ENCODE data around the gene MAN2B1.

The MAN2B1 gene

GRCh38 chr19:12692960-12693359 lies 26.4 kb upstream of the MAN2B1 start:
- no peak for DNase-seq (ENCODE audit: extremely low spot score)
- TF ChIP-seq, protein P1, sequence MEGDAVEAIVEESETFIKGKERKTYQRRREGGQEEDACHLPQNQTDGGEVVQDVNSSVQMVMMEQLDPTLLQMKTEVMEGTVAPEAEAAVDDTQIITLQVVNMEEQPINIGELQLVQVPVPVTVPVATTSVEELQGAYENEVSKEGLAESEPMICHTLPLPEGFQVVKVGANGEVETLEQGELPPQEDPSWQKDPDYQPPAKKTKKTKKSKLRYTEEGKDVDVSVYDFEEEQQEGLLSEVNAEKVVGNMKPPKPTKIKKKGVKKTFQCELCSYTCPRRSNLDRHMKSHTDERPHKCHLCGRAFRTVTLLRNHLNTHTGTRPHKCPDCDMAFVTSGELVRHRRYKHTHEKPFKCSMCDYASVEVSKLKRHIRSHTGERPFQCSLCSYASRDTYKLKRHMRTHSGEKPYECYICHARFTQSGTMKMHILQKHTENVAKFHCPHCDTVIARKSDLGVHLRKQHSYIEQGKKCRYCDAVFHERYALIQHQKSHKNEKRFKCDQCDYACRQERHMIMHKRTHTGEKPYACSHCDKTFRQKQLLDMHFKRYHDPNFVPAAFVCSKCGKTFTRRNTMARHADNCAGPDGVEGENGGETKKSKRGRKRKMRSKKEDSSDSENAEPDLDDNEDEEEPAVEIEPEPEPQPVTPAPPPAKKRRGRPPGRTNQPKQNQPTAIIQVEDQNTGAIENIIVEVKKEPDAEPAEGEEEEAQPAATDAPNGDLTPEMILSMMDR (IDR thresholded peaks at IDR 0.05; ENCODE audit: control extremely low read depth, extremely low read depth, low read depth, missing control alignments), result no peak
- POLR2A ChIA-PET, result no interaction called here
- CTCF ChIA-PET, result interaction anchor here (0.8 to 1.1 kb wide), 2 partner anchors 15 to 16 kb away, joined by 3 read pairs; no protein-coding TSS in a partner anchor

DNA sequence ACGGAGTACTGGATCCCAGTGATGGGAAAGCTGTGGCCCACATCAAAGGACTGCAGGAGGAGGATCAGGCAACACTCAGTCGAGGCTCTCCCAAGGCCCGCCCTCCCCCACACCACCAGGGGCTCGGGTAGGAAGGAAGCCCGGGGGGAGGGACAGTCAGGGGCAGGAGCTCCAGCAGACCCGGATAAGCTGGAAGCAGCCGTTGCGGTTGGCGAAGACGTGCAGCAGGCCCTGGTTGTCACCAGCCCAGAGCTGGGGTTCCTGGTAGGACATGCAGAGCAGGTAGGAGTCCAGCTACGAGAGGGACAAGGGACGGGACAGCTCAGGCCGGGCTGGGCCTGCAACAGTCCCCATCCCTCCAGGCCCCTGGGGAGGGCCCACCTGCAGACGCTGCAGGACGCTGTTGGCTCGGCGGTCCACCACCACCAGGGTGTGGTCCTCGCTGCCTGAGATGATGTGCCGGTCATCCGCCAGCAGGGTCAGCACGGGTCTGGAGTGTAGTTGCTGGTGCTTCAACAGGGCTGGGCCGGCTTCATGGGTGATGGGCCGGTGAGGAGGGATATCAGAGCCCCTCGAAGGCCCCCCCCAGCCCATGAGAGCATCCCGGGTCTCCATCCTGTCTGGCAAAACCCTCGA lies 23.2 kb upstream of the MAN2B1 start:
- DNase-seq (ENCODE audit: extremely low spot score), result no peak
- CTCF ChIA-PET, result interaction anchor here (0.9 kb wide), 1 partner anchor 12 kb away, joined by 6 read pairs; no protein-coding TSS in a partner anchor
- TF ChIP-seq, protein P1 (IDR thresholded peaks at IDR 0.05; ENCODE audit: control extremely low read depth, extremely low read depth, low read depth, missing control alignments), result no peak
- POLR2A ChIA-PET, result no interaction called here

GRCh38 chr19:12689012-12689411 lies 22.5 kb upstream of the MAN2B1 start:
- no peak for DNase-seq (ENCODE audit: extremely low spot score)
- TF ChIP-seq, protein P1 (IDR thresholded peaks at IDR 0.05; ENCODE audit: control extremely low read depth, extremely low read depth, low read depth, missing control alignments), result no peak
- POLR2A ChIA-PET, result no interaction called here
- CTCF ChIA-PET, result interaction anchor here (0.9 kb wide), 1 partner anchor 12 kb away, joined by 6 read pairs; no protein-coding TSS in a partner anchor

GRCh38 chr19:12687496-12688196 lies 21.1 kb upstream of the MAN2B1 start, which contains the start of gene GNG14:
Gene GNG14 (plus strand): TSS chr19:12687998. CDS start chr19:12688049, 51 bp downstream.
- CTCF ChIA-PET, result interaction anchor here (1.7 kb wide), 1 partner anchor 10 kb away, joined by 6 read pairs; no protein-coding TSS in a partner anchor
- POLR2A ChIA-PET, result no interaction called here
- DNase-seq (ENCODE audit: extremely low spot score), result no peak
- TF ChIP-seq, protein P1 (IDR thresholded peaks at IDR 0.05; ENCODE audit: control extremely low read depth, extremely low read depth, low read depth, missing control alignments), result no peak

DNA sequence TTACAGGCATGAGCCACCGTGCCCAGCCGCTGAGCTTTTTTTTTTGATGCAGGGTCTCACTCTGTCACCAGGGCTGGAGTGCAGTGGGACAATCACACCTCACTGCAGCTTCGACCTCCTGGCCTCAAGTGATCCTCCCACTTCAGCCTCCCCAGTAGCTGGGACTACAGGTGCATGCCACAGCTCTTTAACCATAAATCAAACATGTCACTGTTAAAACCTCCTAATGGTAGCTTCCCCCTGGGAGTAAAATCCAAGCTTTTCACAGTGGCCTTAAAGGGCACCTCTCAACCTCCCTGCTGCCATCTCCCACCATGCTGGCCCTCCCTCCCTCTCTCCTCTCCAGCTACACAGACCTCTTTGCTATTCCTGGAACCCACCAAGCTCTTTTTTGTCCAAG lies 19.3 kb upstream of the MAN2B1 start:
- CTCF ChIA-PET, result interaction anchor here (0.8 to 1.6 kb wide), 6 partner anchors 9 to 110 kb away, joined by 3 to 6 read pairs (median 4); partner anchors contain the start of gene FBXW9
- TF ChIP-seq, protein P1 (IDR thresholded peaks at IDR 0.05; ENCODE audit: control extremely low read depth, extremely low read depth, low read depth, missing control alignments), result no peak
- DNase-seq (ENCODE audit: extremely low spot score), result no peak
- POLR2A ChIA-PET, result interaction anchor here (1.1 to 1.2 kb wide), 2 partner anchors 10 to 35 kb away, joined by 11 to 17 read pairs; partner anchors contain the start of gene FBXW9
